Activated CD4-positive, alpha-beta T cell treated with anti-CD3 and anti-CD28 coated beads for 36 hours (primary cell): Measurements from ENCODE around the gene PNPLA5. TPM values are rescaled to one million over a fixed set of nuclear protein-coding genes. Genes with fewer than 3 reads are reported as not detected.

Experiments
- ATAC-seq: fragments of 200-7000 bp; cut with Tn5 transposase; one replicate; pipeline ENCODE4 v1.10.0; 2021; ENCODE audit warnings: mild to moderate bottlenecking, moderate library complexity
- CTCF ChIA-PET: fragments of 350-600 bp; sonication (Branson Sonifier 250); formaldehyde crosslinking; loops from one replicate; lab custom pipeline; 2021; ENCODE audit warnings: antibody characterized with exemption; lab: Charles Lee
- POLR2A ChIA-PET: fragments of 350-600 bp; sonication (Branson Sonifier 250); formaldehyde crosslinking; loops from one replicate; lab custom pipeline; 2021; ENCODE audit warnings: antibody characterized with exemption, inconsistent platforms; lab: Charles Lee
- DNase-seq: peaks from one replicate; pipeline ENCODE4 v3.0.0-alpha.2; 2020
- H3K27ac Mint-ChIP-seq: one replicate; pipeline ENCODE4 v1.8.0; 2021; ENCODE audit warnings: mixed read lengths
- H3K27me3 Mint-ChIP-seq: one replicate; pipeline ENCODE4 v1.8.0; 2021; ENCODE audit warnings: mixed read lengths
- H3K36me3 Mint-ChIP-seq: one replicate; pipeline ENCODE4 v1.8.0; 2021; ENCODE audit warnings: low read depth, mixed read lengths
- H3K4me1 Mint-ChIP-seq: one replicate; pipeline ENCODE4 v1.8.0; 2021; ENCODE audit warnings: mixed read lengths
- H3K4me3 Mint-ChIP-seq: one replicate; pipeline ENCODE4 v1.8.0; 2021; ENCODE audit warnings: mild to moderate bottlenecking, moderate library complexity, mixed read lengths
- H3K9me3 Mint-ChIP-seq: one replicate; pipeline ENCODE4 v1.8.0; 2021; ENCODE audit warnings: low read depth, mixed read lengths
- intact Hi-C, 2 experiments: fragments of 100-400 bp; cut with DNase I in 1 of 2; cut with micrococcal nuclease in 1 of 2; formaldehyde crosslinking; loops; one replicate each; pipeline versions ENCODE4 v1.14.2 to v1.15.1; 2022 to 2024; cut with DNase I, micrococcal nuclease
- total RNA-seq, 2 experiments: library from RNA; stranded (reverse); gene quantifications; one replicate each; pipeline ENCODE4 v1.2.3, GENCODE V29; 2021

Gene PNPLA5
- total RNA-seq, 2 experiments from 2014 or later, result not detected

GRCh38 chr22:43841742-43842141 lies 50.1 kb downstream of the PNPLA5 start:
- no peaks in the 10 kb centered on the region for H3K27me3 Mint-ChIP-seq
- no peaks in the 10 kb centered on the region for H3K4me1 Mint-ChIP-seq
- no peak overlapping the region for H3K27ac Mint-ChIP-seq
- ATAC-seq (no peak), DNase-seq (no peak)
- no peaks in the 10 kb centered on the region for H3K9me3 Mint-ChIP-seq
- no peak overlapping the region for H3K4me3 Mint-ChIP-seq
- H3K36me3 Mint-ChIP-seq, result no peaks in the 10 kb centered on the region
- intact Hi-C loops, result no loop called here
- CTCF ChIA-PET, result no interaction called here
- POLR2A ChIA-PET, result no interaction called here

- POLR2A ChIA-PET, result no interaction called here
These were observed 51.0 kb downstream of the PNPLA5 start for GRCh38 chr22:43840851-43841250.

GRCh38 chr22:43840431-43840830 lies 51.4 kb downstream of the PNPLA5 start:
- intact Hi-C loops, result no loop called here
- CTCF ChIA-PET, result no interaction called here
- H3K4me1 Mint-ChIP-seq, result no peaks in the 10 kb centered on the region
- DNase-seq, result no peak
- H3K4me3 Mint-ChIP-seq, result no peak overlapping the region
- POLR2A ChIA-PET, result no interaction called here
- ATAC-seq, result no peak
- H3K9me3 Mint-ChIP-seq, result no peaks in the 10 kb centered on the region
- peaks cover 2% of the 10 kb centered on the region for H3K27me3 Mint-ChIP-seq
- no peaks in the 10 kb centered on the region for H3K36me3 Mint-ChIP-seq
- H3K27ac Mint-ChIP-seq, result no peak overlapping the region

More at GRCh38 chr22:43840851-43841250, 51.0 kb downstream of the PNPLA5 start:
- no peaks in the 10 kb centered on the region for H3K4me1 Mint-ChIP-seq
- H3K27me3 Mint-ChIP-seq, result no peaks in the 10 kb centered on the region
- CTCF ChIA-PET, result no interaction called here
- H3K9me3 Mint-ChIP-seq, result no peaks in the 10 kb centered on the region
- H3K36me3 Mint-ChIP-seq, result no peaks in the 10 kb centered on the region
- ATAC-seq (no peak), DNase-seq (no peak)
- intact Hi-C loops, result no loop called here
- no peak overlapping the region for H3K27ac Mint-ChIP-seq
- no peak overlapping the region for H3K4me3 Mint-ChIP-seq

GRCh38 chr22:43839781-43840180 lies 52.0 kb downstream of the PNPLA5 start:
- no peaks in the 10 kb centered on the region for H3K4me1 Mint-ChIP-seq
- no peak for ATAC-seq
- ChIA-PET CTCF (no interaction called here), POLR2A (no interaction called here)
- H3K4me3 Mint-ChIP-seq, result no peak overlapping the region
- no peaks in the 10 kb centered on the region for H3K36me3 Mint-ChIP-seq
- peaks cover 2% of the 10 kb centered on the region for H3K27me3 Mint-ChIP-seq
- intact Hi-C loops, result no loop called here
- H3K9me3 Mint-ChIP-seq, result no peaks in the 10 kb centered on the region
- DNase-seq, result no peak
- H3K27ac Mint-ChIP-seq, result no peak overlapping the region

- ATAC-seq (no peak), DNase-seq (no peak)
- POLR2A ChIA-PET, result no interaction called here
- CTCF ChIA-PET, result no interaction called here
- Mint-ChIP-seq H3K9me3 (no peaks in the 10 kb centered on the region), H3K27ac (no peak overlapping the region), H3K27me3 (peaks cover 2% of the 10 kb centered on the region), H3K36me3 (no peaks in the 10 kb centered on the region), H3K4me1 (no peaks in the 10 kb centered on the region), H3K4me3 (no peak overlapping the region)
- intact Hi-C loops, result no loop called here
These were observed 53.1 kb downstream of the PNPLA5 start for GRCh38 chr22:43838571-43839307.

- Mint-ChIP-seq H3K27ac (no peak overlapping the region), H3K4me1 (no peaks in the 10 kb centered on the region), H3K27me3 (peaks cover 2% of the 10 kb centered on the region), H3K36me3 (no peaks in the 10 kb centered on the region), H3K9me3 (no peaks in the 10 kb centered on the region), H3K4me3 (no peak overlapping the region)
- ChIA-PET POLR2A (no interaction called here), CTCF (no interaction called here)
- intact Hi-C loops, result no loop called here
- DNase-seq, result no peak
- no peak for ATAC-seq
These were observed 53.7 kb downstream of the PNPLA5 start for GRCh38 chr22:43838161-43838560.

- ATAC-seq (no peak), DNase-seq (no peak)
- Mint-ChIP-seq H3K4me3 (no peak overlapping the region), H3K27me3 (peaks cover 2% of the 10 kb centered on the region), H3K27ac (no peak overlapping the region), H3K4me1 (no peaks in the 10 kb centered on the region), H3K36me3 (no peaks in the 10 kb centered on the region), H3K9me3 (no peaks in the 10 kb centered on the region)
- intact Hi-C loops, result no loop called here
- CTCF ChIA-PET, result no interaction called here
- POLR2A ChIA-PET, result no interaction called here
These were observed 54.1 kb downstream of the PNPLA5 start for GRCh38 chr22:43837666-43838065.

- Mint-ChIP-seq H3K4me1 (no peaks in the 10 kb centered on the region), H3K36me3 (no peaks in the 10 kb centered on the region), H3K9me3 (no peaks in the 10 kb centered on the region), H3K27ac (no peak overlapping the region), H3K4me3 (no peak overlapping the region), H3K27me3 (peaks cover 2% of the 10 kb centered on the region)
- DNase-seq (no peak), ATAC-seq (no peak)
- POLR2A ChIA-PET, result no interaction called here
- CTCF ChIA-PET, result no interaction called here
- intact Hi-C loops, result no loop called here
These were observed 56.1 kb downstream of the PNPLA5 start for GRCh38 chr22:43835736-43836135.

- no peaks in the 10 kb centered on the region for H3K4me1 Mint-ChIP-seq
- H3K36me3 Mint-ChIP-seq, result no peaks in the 10 kb centered on the region
- ChIA-PET POLR2A (interaction anchor here (0.6 kb wide), 1 partner anchor 292 kb away, joined by 11 read pairs; no protein-coding TSS in a partner anchor), CTCF (no interaction called here)
- H3K9me3 Mint-ChIP-seq, result no peaks in the 10 kb centered on the region
- H3K27ac Mint-ChIP-seq, result no peak overlapping the region
- H3K27me3 Mint-ChIP-seq, result peaks cover 2% of the 10 kb centered on the region
- ATAC-seq (no peak), DNase-seq (no peak)
- H3K4me3 Mint-ChIP-seq, result no peak overlapping the region
- intact Hi-C loops, result no loop called here
These were observed 56.6 kb downstream of the PNPLA5 start for GRCh38 chr22:43835166-43835565.

GRCh38 chr22:43833286-43834240 lies 58.2 kb downstream of the PNPLA5 start:
- H3K4me1 Mint-ChIP-seq, result no peaks in the 10 kb centered on the region
- no peak overlapping the region for H3K27ac Mint-ChIP-seq

GRCh38 chr22:43832393-43833265 lies 59.2 kb downstream of the PNPLA5 start:
- Mint-ChIP-seq H3K4me3 (no peak overlapping the region), H3K4me1 (no peaks in the 10 kb centered on the region), H3K27ac (no peak overlapping the region), H3K27me3 (peaks cover 2% of the 10 kb centered on the region), H3K36me3 (no peaks in the 10 kb centered on the region), H3K9me3 (no peaks in the 10 kb centered on the region)
- DNase-seq, result no peak
- intact Hi-C loops, result no loop called here
- no peak for ATAC-seq
- ChIA-PET CTCF (no interaction called here), POLR2A (no interaction called here)

More at GRCh38 chr22:43833286-43834240, 58.2 kb downstream of the PNPLA5 start:
- ChIA-PET POLR2A (no interaction called here), CTCF (no interaction called here)
- Mint-ChIP-seq H3K36me3 (no peaks in the 10 kb centered on the region), H3K9me3 (no peaks in the 10 kb centered on the region), H3K4me3 (no peak overlapping the region), H3K27me3 (peaks cover 2% of the 10 kb centered on the region)
- ATAC-seq, result no peak
- intact Hi-C loops, result no loop called here
- no peak for DNase-seq
